ENCODE results near the gene MYD88. TPM values are rescaled to one million over a fixed set of nuclear protein-coding genes. Genes with fewer than 3 reads are reported as not detected.

The MYD88 gene
- total RNA-seq (1 to 10 TPM; 3.8 to 6.0 (median 4.6) TPM), polyA plus RNA-seq (1 to 10 TPM; 2.9 to 7.0 (median 3.0) TPM)
- long read RNA-seq, donor 1, transcript MYD88-201 (5 exons, 2,850 nt), result major isoform, 8 of 8 reads
- long read RNA-seq, donor 1, partial matches to known transcripts, result 0 of 8 reads
- long read RNA-seq, donor 1, other reads (novel, unspliced or antisense), result 0 of 8 reads
- long read RNA-seq, donor 2, transcript MYD88-201 (5 exons, 2,850 nt), result major isoform, 11 of 14 reads
- long read RNA-seq, donor 2, partial matches to known transcripts, result 1 of 14 reads
- long read RNA-seq, donor 2, other reads (novel, unspliced or antisense), result 2 of 14 reads

DNA sequence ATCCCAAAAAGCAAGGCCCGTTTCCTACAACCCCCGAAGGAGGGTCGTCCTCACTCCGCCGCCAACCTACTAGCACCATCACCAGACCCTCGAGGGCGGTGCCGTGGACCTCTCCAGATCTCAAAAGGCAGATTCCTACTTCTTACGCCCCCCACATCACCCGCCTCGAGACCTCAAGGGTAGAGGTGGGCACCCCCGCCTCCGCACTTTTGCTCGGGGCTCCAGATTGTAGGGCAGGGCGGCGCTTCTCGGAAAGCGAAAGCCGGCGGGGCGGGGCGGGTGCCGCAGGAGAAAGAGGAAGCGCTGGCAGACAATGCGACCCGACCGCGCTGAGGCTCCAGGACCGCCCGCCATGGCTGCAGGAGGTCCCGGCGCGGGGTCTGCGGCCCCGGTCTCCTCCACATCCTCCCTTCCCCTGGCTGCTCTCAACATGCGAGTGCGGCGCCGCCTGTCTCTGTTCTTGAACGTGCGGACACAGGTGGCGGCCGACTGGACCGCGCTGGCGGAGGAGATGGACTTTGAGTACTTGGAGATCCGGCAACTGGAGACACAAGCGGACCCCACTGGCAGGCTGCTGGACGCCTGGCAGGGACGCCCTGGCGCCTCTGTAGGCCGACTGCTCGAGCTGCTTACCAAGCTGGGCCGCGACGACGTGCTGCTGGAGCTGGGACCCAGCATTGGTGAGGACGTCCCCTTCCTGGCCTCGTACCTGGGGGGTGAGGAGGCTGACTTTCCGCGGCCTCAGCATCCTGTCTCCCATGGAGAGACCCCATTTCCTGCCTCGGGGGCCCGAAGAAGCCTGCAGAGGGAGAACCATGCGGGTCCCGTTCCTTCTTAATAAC is at the start of gene MYD88:
Gene MYD88 (plus strand): TSS at position 313 of the 842 bp plus-strand sequence. CDS start 40 bp downstream, at position 353.
- Histone ChIP-seq H3K27me3 (ENCODE audit: insufficient read depth in 3 of 3, low read length in 2 of 3) (no peaks in the 10 kb centered on the region), H3K4me1 (peaks cover 16% of the 10 kb centered on the region), H3K27ac (peak within 1 kb of the TSS; percentile 94), H3K4me3 (peak within 1 kb of the TSS; percentile 99), H3K9me3 (no peaks in the 10 kb centered on the region), H3K36me3 (ENCODE audit: insufficient read depth in 1 of 2, low read depth in 1 of 2) (peaks cover 0 to 32% of the 10 kb centered on the region in 2 donors)
- intact Hi-C loops (cut with DNase I), result loop anchor here (5.0 to 10.0 kb wide), 2 partner anchors 316 to 339 kb away; partner anchors contain the start of gene ACVR2B (in 1 of the 2)
- 2 to 4% (median 2%) methylated on average over 58 to 65 of the region's 65 CpGs for WGBS, 3 donors
- no peak for TF ChIP-seq CTCF (IDR thresholded peaks at IDR 0.05)
- ATAC-seq (peak; percentile 12 to 58 (median 32)), DNase-seq (peak; percentile 86 to 88)

- intact Hi-C loops (cut with DNase I), result no loop called here
- TF ChIP-seq CTCF (IDR thresholded peaks at IDR 0.05), result no peak
- H3K27ac ChIP-seq, result no peak overlapping the region
- H3K27me3 ChIP-seq (ENCODE audit: insufficient read depth in 3 of 3, low read length in 2 of 3), result no peaks in the 10 kb centered on the region
- H3K9me3 ChIP-seq, result no peaks in the 10 kb centered on the region
- H3K4me3 ChIP-seq, result no peak overlapping the region
- ATAC-seq (no peak), DNase-seq (no peak)
- H3K4me1 ChIP-seq, result no peaks in the 10 kb centered on the region
- WGBS, 3 donors, result 61 to 68% (median 63%) methylated on average over 2 of the region's 2 CpGs
- no peaks in the 10 kb centered on the region for H3K36me3 ChIP-seq (ENCODE audit: insufficient read depth in 1 of 2, low read depth in 1 of 2)
These were observed 49.3 kb upstream of the MYD88 start for GRCh38 chr3:38089163-38089562.

DNA sequence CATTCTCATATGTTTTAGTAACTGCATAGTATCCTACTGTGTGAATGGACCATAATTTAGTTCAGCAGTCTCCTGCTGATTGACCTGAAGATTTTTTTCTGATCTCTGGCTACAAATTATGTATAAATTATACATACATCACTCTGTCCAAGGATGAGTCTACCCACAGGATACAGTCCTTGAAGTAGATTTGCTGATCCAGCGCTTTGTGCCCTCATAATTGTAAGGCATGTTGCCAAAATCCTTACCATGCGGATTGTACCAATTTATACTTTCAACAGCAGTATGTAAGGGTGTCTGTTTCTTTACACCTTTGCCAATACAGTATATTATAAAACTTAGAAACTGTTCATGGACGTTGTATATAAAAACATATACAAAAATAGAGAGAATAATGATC is 48.0 kb upstream of the MYD88 start:
- H3K4me3 ChIP-seq, result no peak overlapping the region
- H3K4me1 ChIP-seq, result no peaks in the 10 kb centered on the region
- H3K9me3 ChIP-seq, result no peaks in the 10 kb centered on the region
- TF ChIP-seq CTCF (IDR thresholded peaks at IDR 0.05), result no peak
- H3K36me3 ChIP-seq (ENCODE audit: insufficient read depth in 1 of 2, low read depth in 1 of 2), result no peaks in the 10 kb centered on the region
- ATAC-seq (no peak), DNase-seq (no peak)
- no peak overlapping the region for H3K27ac ChIP-seq
- intact Hi-C loops (cut with DNase I), result no loop called here
- 78 to 86% (median 82%) methylated on average over 3 of the region's 3 CpGs for WGBS, 3 donors
- H3K27me3 ChIP-seq (ENCODE audit: insufficient read depth in 3 of 3, low read length in 2 of 3), result no peaks in the 10 kb centered on the region

DNA sequence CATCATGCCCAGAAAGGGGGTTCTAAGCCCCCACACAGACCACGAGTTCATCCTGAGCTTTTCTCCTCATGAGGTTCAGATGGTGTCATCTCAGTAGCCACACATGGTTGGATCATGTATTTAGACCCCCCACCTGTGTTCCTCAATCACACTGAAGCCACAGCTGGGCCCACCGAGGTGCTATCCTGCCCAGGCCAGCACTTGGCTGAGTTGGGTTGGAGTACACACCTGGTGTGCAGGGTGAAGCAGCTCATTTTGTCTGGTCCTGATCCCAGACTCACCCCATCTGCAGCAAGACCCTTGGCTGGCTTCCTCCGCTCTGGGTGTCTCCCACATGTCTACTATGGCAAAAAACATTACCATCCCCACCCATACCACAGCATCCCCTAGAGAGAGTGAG is 43.5 kb upstream of the MYD88 start:
- no peak for DNase-seq
- Histone ChIP-seq H3K4me3 (no peak overlapping the region), H3K36me3 (ENCODE audit: insufficient read depth in 1 of 2, low read depth in 1 of 2) (no peaks in the 10 kb centered on the region), H3K4me1 (no peaks in the 10 kb centered on the region), H3K9me3 (no peaks in the 10 kb centered on the region), H3K27ac (no peak overlapping the region), H3K27me3 (ENCODE audit: insufficient read depth in 3 of 3, low read length in 2 of 3) (peaks cover 0 to 2% (median 0%) of the 10 kb centered on the region in 3 donors)
- ATAC-seq, result no peak
- intact Hi-C loops (cut with DNase I), result no loop called here
- 76 to 81% (median 77%) methylated on average over 3 of the region's 3 CpGs for WGBS, 3 donors
- TF ChIP-seq CTCF (IDR thresholded peaks at IDR 0.05), result no peak

All from psoas muscle (tissue), 8 donors.